ENCODE results near the gene SPATA20. TPM values are rescaled to one million over a fixed set of nuclear protein-coding genes. Genes with fewer than 3 reads are reported as not detected.

SPATA20 gene
- total and polyA plus RNA-seq, 2 experiments from 2014 or later: 89.9 to 146 TPM

DNA sequence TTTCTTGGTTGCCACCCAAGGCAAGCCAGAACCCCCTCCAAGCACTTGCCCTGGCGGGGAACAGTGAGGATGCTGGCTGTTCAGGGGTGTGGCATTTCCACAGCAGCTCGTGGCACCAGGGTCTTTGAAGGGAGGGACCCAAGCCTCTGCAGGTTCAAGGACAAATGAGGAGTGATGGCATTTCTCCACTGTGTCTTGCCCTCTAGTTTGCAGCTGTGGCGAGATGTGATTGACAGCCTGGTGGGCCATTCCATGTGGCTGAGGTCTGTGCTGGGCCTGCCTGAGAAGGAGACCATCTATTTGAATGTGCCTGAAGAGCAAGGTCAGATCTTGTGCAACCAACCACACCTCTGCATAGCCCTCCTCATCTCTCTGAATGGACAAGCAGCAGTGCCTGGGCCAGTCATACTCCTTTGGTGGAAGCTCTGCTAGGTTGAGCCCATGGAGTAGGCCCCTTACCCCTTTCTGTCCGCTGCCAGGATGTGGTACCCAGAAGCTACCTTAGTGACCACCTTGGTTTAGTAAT lies 19.0 kb upstream of the SPATA20 start:
- WGBS, 2 experiments (ENCODE audit: low coverage in 1 of 2, low lambda C conversion rate in 2 of 2, missing lambda C conversion rate in 2 of 2): 58 to 69% methylated on average over 4 of the region's 4 CpGs
- H3K79me2 ChIP-seq (ENCODE audit: insufficient read depth): no peaks in the 10 kb centered on the region
- no peaks in the 10 kb centered on the region for H3K9me3 ChIP-seq (ENCODE audit: low read depth)
- no peaks in the 10 kb centered on the region for H3K36me3 ChIP-seq (ENCODE audit: low read depth)
- in situ Hi-C loops (cut with MboI): no loop called here
- H2AFZ ChIP-seq: no peak overlapping the region
- H3K9ac ChIP-seq: no peak overlapping the region
- no peaks in the 10 kb centered on the region for H3K4me1 ChIP-seq (ENCODE audit: insufficient read depth)
- peaks cover 10% of the 10 kb centered on the region for H3K27me3 ChIP-seq (replicated peaks; ENCODE audit: insufficient read depth)
- no peaks in the 10 kb centered on the region for H3F3A ChIP-seq (ENCODE audit: insufficient read depth)
- no peaks in the 10 kb centered on the region for H3K9me2 ChIP-seq (ENCODE audit: insufficient read depth)
- TF ChIP-seq EZH2phosphoT487 (IDR thresholded peaks at IDR 0.05; ENCODE audit: insufficient read depth, low read depth) (no peak), EZH2 (IDR thresholded peaks at IDR 0.05; ENCODE audit: insufficient read depth, poor library complexity, severe bottlenecking) (no peak)
- no peaks in the 10 kb centered on the region for H4K20me1 ChIP-seq (ENCODE audit: insufficient read depth)
- H3K27ac ChIP-seq: no peak overlapping the region
- DNase-seq: no peak
- no peak overlapping the region for H3K4me3 ChIP-seq
- H3K4me2 ChIP-seq (ENCODE audit: unreplicated experiment): no peak overlapping the region

DNA sequence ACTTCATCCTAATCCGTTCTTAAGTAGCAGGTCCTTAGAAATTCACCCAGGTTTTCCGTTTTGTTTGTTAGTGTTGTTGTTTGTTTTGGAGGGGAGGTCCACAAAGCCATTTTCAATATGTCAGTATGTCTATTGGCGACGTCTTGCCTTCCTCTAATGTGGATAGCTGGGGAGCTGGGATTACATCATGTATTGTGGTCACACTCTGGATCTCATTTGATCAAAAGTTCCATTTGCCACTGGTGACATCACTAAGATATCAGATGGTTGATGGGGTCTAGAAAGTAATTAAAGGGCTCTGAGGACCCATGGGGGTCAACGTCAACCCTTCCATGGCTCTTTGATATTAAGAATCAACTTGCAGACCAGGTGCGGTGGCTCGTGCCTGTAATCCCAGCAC lies 17.1 kb upstream of the SPATA20 start:
- H3K27me3 ChIP-seq (replicated peaks; ENCODE audit: insufficient read depth): peaks cover 13% of the 10 kb centered on the region
- no peaks in the 10 kb centered on the region for H3F3A ChIP-seq (ENCODE audit: insufficient read depth)
- no peak for DNase-seq
- H3K4me3 ChIP-seq: no peak overlapping the region
- peaks cover 8% of the 10 kb centered on the region for H3K4me1 ChIP-seq (ENCODE audit: insufficient read depth)
- no peaks in the 10 kb centered on the region for H3K79me2 ChIP-seq (ENCODE audit: insufficient read depth)
- WGBS, 2 experiments (ENCODE audit: low coverage in 1 of 2, low lambda C conversion rate in 2 of 2, missing lambda C conversion rate in 2 of 2): 60 to 70% methylated on average over 7 of the region's 7 CpGs
- H2AFZ ChIP-seq: no peak overlapping the region
- no peak overlapping the region for H3K4me2 ChIP-seq (ENCODE audit: unreplicated experiment)
- H4K20me1 ChIP-seq (ENCODE audit: insufficient read depth): no peaks in the 10 kb centered on the region
- H3K36me3 ChIP-seq (ENCODE audit: low read depth): no peaks in the 10 kb centered on the region
- H3K9me3 ChIP-seq (ENCODE audit: low read depth): no peaks in the 10 kb centered on the region
- H3K9me2 ChIP-seq (ENCODE audit: insufficient read depth): no peaks in the 10 kb centered on the region
- H3K9ac ChIP-seq: no peak overlapping the region
- H3K27ac ChIP-seq: no peak overlapping the region
- no peak for TF ChIP-seq EZH2phosphoT487 (IDR thresholded peaks at IDR 0.05; ENCODE audit: insufficient read depth, low read depth)
- in situ Hi-C loops (cut with MboI): no loop called here

GRCh38 chr17:50531428-50532025 lies 15.4 kb upstream of the SPATA20 start:
- H3K9ac ChIP-seq: no peak overlapping the region
- no peak overlapping the region for H3K4me3 ChIP-seq
- no peaks in the 10 kb centered on the region for H4K20me1 ChIP-seq (ENCODE audit: insufficient read depth)
- H3K4me1 ChIP-seq (ENCODE audit: insufficient read depth): peaks cover 8% of the 10 kb centered on the region
- no peak overlapping the region for H3K4me2 ChIP-seq (ENCODE audit: unreplicated experiment)
- no peaks in the 10 kb centered on the region for H3K9me3 ChIP-seq (ENCODE audit: low read depth)
- peaks cover 13% of the 10 kb centered on the region for H3K27me3 ChIP-seq (replicated peaks; ENCODE audit: insufficient read depth)
- H3F3A ChIP-seq (ENCODE audit: insufficient read depth): no peaks in the 10 kb centered on the region
- WGBS, 2 experiments (ENCODE audit: low coverage in 1 of 2, low lambda C conversion rate in 2 of 2, missing lambda C conversion rate in 2 of 2): 39 to 43% methylated on average over 6 of the region's 6 CpGs
- no peaks in the 10 kb centered on the region for H3K36me3 ChIP-seq (ENCODE audit: low read depth)
- in situ Hi-C loops (cut with MboI): no loop called here
- DNase-seq: no peak
- H2AFZ ChIP-seq: no peak overlapping the region
- H3K9me2 ChIP-seq (ENCODE audit: insufficient read depth): no peaks in the 10 kb centered on the region
- no peaks in the 10 kb centered on the region for H3K79me2 ChIP-seq (ENCODE audit: insufficient read depth)
- no peak overlapping the region for H3K27ac ChIP-seq
- no peak for TF ChIP-seq EZH2phosphoT487 (IDR thresholded peaks at IDR 0.05; ENCODE audit: insufficient read depth, low read depth)
- no peak for TF ChIP-seq EZH2 (IDR thresholded peaks at IDR 0.05; ENCODE audit: insufficient read depth, poor library complexity, severe bottlenecking)

DNA sequence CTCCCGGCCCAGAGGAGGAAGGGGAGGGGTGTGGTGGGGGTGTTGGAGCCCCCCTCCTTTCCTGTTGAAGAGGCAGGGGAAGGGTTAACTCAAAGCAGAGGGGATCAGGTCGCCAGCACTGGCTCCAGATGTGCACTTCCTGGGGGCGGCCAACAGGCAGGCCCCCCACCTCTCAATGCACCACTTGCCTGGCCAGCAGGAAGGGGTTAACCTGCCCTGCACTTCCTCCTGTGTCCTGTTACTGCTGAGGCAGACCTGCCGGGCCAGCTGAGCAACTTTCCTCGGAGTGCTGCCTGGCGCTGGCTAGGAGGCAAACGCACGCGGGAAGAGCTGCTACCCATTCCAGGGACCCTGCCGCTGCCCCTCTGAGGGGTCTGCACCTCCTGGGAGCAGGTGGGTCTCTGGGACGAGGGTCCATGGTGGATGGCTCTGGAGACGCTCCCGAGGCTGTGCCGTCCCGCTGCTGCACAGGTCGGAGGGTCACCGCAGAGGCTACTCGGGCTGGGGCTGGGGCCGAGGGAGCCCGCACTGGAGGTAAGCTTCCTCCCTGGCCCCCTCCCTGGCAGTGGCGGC lies 14.4 kb upstream of the SPATA20 start, which contains the start of gene EPN3:
Gene EPN3 (plus strand): TSS at position 284 of the 573 bp plus-strand sequence. CDS start 3,822 bp downstream, outside the sequence.
- H2AFZ ChIP-seq: no peak within 1 kb of the TSS
- no peaks in the 10 kb centered on the region for H3K79me2 ChIP-seq (ENCODE audit: insufficient read depth)
- H3K27ac ChIP-seq: no peak within 1 kb of the TSS
- no peaks in the 10 kb centered on the region for H3K36me3 ChIP-seq (ENCODE audit: low read depth)
- H3F3A ChIP-seq (ENCODE audit: insufficient read depth): no peaks in the 10 kb centered on the region
- H3K9ac ChIP-seq: no peak within 1 kb of the TSS
- WGBS, 2 experiments (ENCODE audit: low coverage in 1 of 2, low lambda C conversion rate in 2 of 2, missing lambda C conversion rate in 2 of 2): 0 to 4% methylated on average over 14 to 21 of the region's 21 CpGs
- H3K27me3 ChIP-seq (replicated peaks; ENCODE audit: insufficient read depth): peaks cover 13% of the 10 kb centered on the region
- TF ChIP-seq EZH2 (IDR thresholded peaks at IDR 0.05; ENCODE audit: insufficient read depth, poor library complexity, severe bottlenecking): no peak
- no peak for TF ChIP-seq EZH2phosphoT487 (IDR thresholded peaks at IDR 0.05; ENCODE audit: insufficient read depth, low read depth)
- no peaks in the 10 kb centered on the region for H3K9me3 ChIP-seq (ENCODE audit: low read depth)
- H3K9me2 ChIP-seq (ENCODE audit: insufficient read depth): no peaks in the 10 kb centered on the region
- no peak within 1 kb of the TSS for H3K4me2 ChIP-seq (ENCODE audit: unreplicated experiment)
- H3K4me1 ChIP-seq (ENCODE audit: insufficient read depth): peaks cover 8% of the 10 kb centered on the region
- no peaks in the 10 kb centered on the region for H4K20me1 ChIP-seq (ENCODE audit: insufficient read depth)
- H3K4me3 ChIP-seq: no peak within 1 kb of the TSS
- in situ Hi-C loops (cut with MboI): no loop called here
- peak; percentile 49 for DNase-seq
